Stomach (tissue), 4 donors: Measurements from ENCODE around the gene AKAP6.

Experiments used
- CTCF ChIP-seq, 7 experiments: fragments of 450-650 bp in 4 of 7; fragments of 200-600 bp in 3 of 7; sonication (generic) in 3 of 7; IDR thresholded peaks; one replicate each; pipeline ENCODE4 v1.5.1; 2016 to 2019; ENCODE audit warnings: antibody characterized with exemption in 7 of 7, control low read depth in 2 of 7, mild to moderate bottlenecking in 1 of 7
- POLR2A ChIP-seq, 4 donors: fragments of 450-650 bp; IDR thresholded peaks; one replicate each; pipeline ENCODE4 v1.6.1; 2016; ENCODE audit warnings: antibody characterized with exemption in 4 of 4, control low read depth in 2 of 4, mild to moderate bottlenecking in 1 of 4, moderate library complexity in 1 of 4

- TF ChIP-seq CTCF (IDR thresholded peaks at IDR 0.05) (no peak), POLR2A (IDR thresholded peaks at IDR 0.05) (no peak)
Observed at GRCh38 chr14:32738206-32738871, 409.2 kb downstream of the AKAP6 start.
